Activated CD4-positive, alpha-beta T cell treated with anti-CD3 and anti-CD28 coated beads for 4 hours (primary cell): Measurements from ENCODE around the gene PALLD.
A peak's percentile ranks its signal among the peaks of the same experiment; 100 is the strongest.
"Not testable (repeated sequence)": the region's sequence is repeated elsewhere in the genome, so short reads cannot be mapped to it uniquely, and the experiment has no call there.

Source experiments
- DNase-seq, 2 donors: peaks; one replicate each; pipeline ENCODE4 v3.0.0-alpha.2; 2020

PALLD gene

GRCh38 chr4:168498251-168498650 is 1.4 kb downstream of the PALLD start:
- no peak for DNase-seq

GRCh38 chr4:168499241-168499640 is 2.4 kb downstream of the PALLD start:
- DNase-seq: no peak

GRCh38 chr4:168501407-168501806 is 4.6 kb downstream of the PALLD start:
- no peak for DNase-seq

GRCh38 chr4:168502861-168503260 is 6.0 kb downstream of the PALLD start:
- DNase-seq: no peak

GRCh38 chr4:168503652-168504362 is 7.0 kb downstream of the PALLD start:
- DNase-seq: no peak

- DNase-seq: no peak
Observed at GRCh38 chr4:168504526-168504925, 7.7 kb downstream of the PALLD start.

- no peak for DNase-seq
Observed at GRCh38 chr4:168506014-168506413, 9.2 kb downstream of the PALLD start.

- DNase-seq: no peak
Observed at GRCh38 chr4:168507178-168507815, 10.4 kb downstream of the PALLD start.

- DNase-seq: no peak
Observed at GRCh38 chr4:168508683-168509082, 11.8 kb downstream of the PALLD start.

GRCh38 chr4:168509786-168510185 is 12.9 kb downstream of the PALLD start:
- peak; percentile 5 to 14 for DNase-seq

GRCh38 chr4:168511780-168512489 is 15.1 kb downstream of the PALLD start:
- DNase-seq: peak; percentile 54 to 55

- not testable (repeated sequence) for DNase-seq
Observed at GRCh38 chr4:168513826-168514225, 17.0 kb downstream of the PALLD start.

GRCh38 chr4:168514249-168514852 is 17.5 kb downstream of the PALLD start:
- peak in 1 of 2 donors; percentile 8 for DNase-seq

- DNase-seq: no peak
Observed at GRCh38 chr4:168515222-168516011, 18.6 kb downstream of the PALLD start.

- DNase-seq: no peak
Observed at GRCh38 chr4:168516841-168517240, 20.0 kb downstream of the PALLD start.

GRCh38 chr4:168519576-168519975 is 22.7 kb downstream of the PALLD start:
- DNase-seq: no peak

GRCh38 chr4:168521721-168522120 is 24.9 kb downstream of the PALLD start:
- DNase-seq: no peak

GRCh38 chr4:168522356-168522755 is 25.5 kb downstream of the PALLD start:
- DNase-seq: no peak

- no peak for DNase-seq
Observed at GRCh38 chr4:168522829-168523489, 26.1 kb downstream of the PALLD start.

- no peak for DNase-seq
Observed at GRCh38 chr4:168524006-168524405, 27.2 kb downstream of the PALLD start.

GRCh38 chr4:168524897-168525296 is 28.0 kb downstream of the PALLD start:
- DNase-seq: no peak

- no peak for DNase-seq
Observed at GRCh38 chr4:168527560-168527959, 30.7 kb downstream of the PALLD start.
